Activated B cell treated with CpG ODN at 0.5 μM for 24 hours (primary cell): ENCODE data around the gene KASH5. TPM values are rescaled to one million over a fixed set of nuclear protein-coding genes. Genes with fewer than 3 reads are reported as not detected.

Experiments used
- ATAC-seq: fragments of 200-7000 bp; cut with Tn5 transposase; one replicate; pipeline ENCODE4 v1.10.0; 2021; ENCODE audit warnings: low read depth, mild to moderate bottlenecking, moderate library complexity
- CTCF ChIA-PET: fragments of 350-600 bp; sonication (Branson Sonifier 250); formaldehyde crosslinking; loops from one replicate; lab custom pipeline; 2021; ENCODE audit warnings: antibody characterized with exemption; lab: Charles Lee
- POLR2A ChIA-PET: fragments of 350-600 bp; sonication (Branson Sonifier 250); formaldehyde crosslinking; loops from one replicate; lab custom pipeline; 2021; ENCODE audit warnings: antibody characterized with exemption; lab: Charles Lee
- DNase-seq: peaks from one replicate; pipeline ENCODE4 v3.0.0; 2022
- H3K27ac Mint-ChIP-seq: one replicate; pipeline ENCODE4 v1.8.0; 2020; ENCODE audit warnings: mixed read lengths
- H3K27me3 Mint-ChIP-seq: one replicate; pipeline ENCODE4 v1.8.0; 2021; ENCODE audit warnings: mixed read lengths
- H3K36me3 Mint-ChIP-seq: one replicate; pipeline ENCODE4 v1.8.0; 2021; ENCODE audit warnings: low read depth, mixed read lengths
- H3K4me1 Mint-ChIP-seq: one replicate; pipeline ENCODE4 v1.8.0; 2021; ENCODE audit warnings: mixed read lengths
- H3K4me3 Mint-ChIP-seq: one replicate; pipeline ENCODE4 v1.8.0; 2020; ENCODE audit warnings: mild to moderate bottlenecking, mixed read lengths
- H3K9me3 Mint-ChIP-seq: one replicate; pipeline ENCODE4 v1.8.0; 2020; ENCODE audit warnings: mixed read lengths
- CTCF ChIP-seq: fragments of 200-600 bp; IDR thresholded peaks from one replicate; pipeline ENCODE4 v1.8.0; 2022; ENCODE audit warnings: antibody characterized with exemption, mild to moderate bottlenecking
- intact Hi-C: fragments of 100-400 bp; cut with micrococcal nuclease; formaldehyde crosslinking; loops from one replicate; pipeline ENCODE4 v1.15.1; 2024
- total RNA-seq: library from RNA; stranded (reverse); gene quantifications from 2 replicates; pipeline ENCODE4 v1.2.3, GENCODE V29; 2022

Gene KASH5
- total RNA-seq, 1 donor from 2014 or later, result 0.62 TPM

GRCh38 chr19:49453013-49453756, 65.1 kb downstream of the KASH5 start, which contains the start of gene ALDH16A1:
Gene ALDH16A1, plus strand, starts transcription at chr19:49453225. Its CDS starts 107 bp downstream, at chr19:49453332.
- H3K4me3 Mint-ChIP-seq, result peak within 1 kb of the TSS; percentile 99
- ChIA-PET POLR2A (interaction anchor here (0.6 to 10.9 kb wide), 30 partner anchors 11 to 459 kb away, joined by 3 to 193 read pairs (median 4); partner anchors contain the start of genes CD37, FLT3LG, FUZ and KASH5), CTCF (interaction anchor here (0.8 to 1.7 kb wide), 3 partner anchors 17 to 145 kb away, joined by 3 to 9 read pairs (median 5); no protein-coding TSS in a partner anchor)
- peak; percentile 96 for DNase-seq
- peaks cover 56% of the 10 kb centered on the region for H3K4me1 Mint-ChIP-seq
- no peaks in the 10 kb centered on the region for H3K9me3 Mint-ChIP-seq
- H3K27ac Mint-ChIP-seq, result peak within 1 kb of the TSS; percentile 100
- peak; percentile 82 for ATAC-seq
- no peaks in the 10 kb centered on the region for H3K27me3 Mint-ChIP-seq
- intact Hi-C loops, result loop anchor here (1.0 to 10.0 kb wide), 14 partner anchors 16 to 874 kb away; partner anchors contain the start of genes AKT1S1, BCL2L12, C19orf73 and IRF3
- peaks cover 65% of the 10 kb centered on the region for H3K36me3 Mint-ChIP-seq
- TF ChIP-seq CTCF, result no peak

GRCh38 chr19:49453757-49454240, 65.8 kb downstream of the KASH5 start:
- Mint-ChIP-seq H3K4me1 (peaks cover 54% of the 10 kb centered on the region), H3K9me3 (no peaks in the 10 kb centered on the region), H3K4me3 (peak overlapping the region; percentile 99), H3K27ac (peak overlapping the region; percentile 100), H3K27me3 (no peaks in the 10 kb centered on the region), H3K36me3 (peaks cover 60% of the 10 kb centered on the region)
- CTCF ChIA-PET, result interaction anchor here (1.7 kb wide), 1 partner anchor 17 kb away, joined by 9 read pairs; no protein-coding TSS in a partner anchor
- POLR2A ChIA-PET, result interaction anchor here (0.6 to 10.9 kb wide), 26 partner anchors 12 to 1134 kb away, joined by 3 to 193 read pairs (median 4); partner anchors contain the start of genes CD37, FLT3LG, FUZ and KASH5
- no peak for DNase-seq
- ATAC-seq, result peak; percentile 2
- TF ChIP-seq CTCF, result no peak
- intact Hi-C loops, result loop anchor here (1.0 to 10.0 kb wide), 14 partner anchors 16 to 874 kb away; partner anchors contain the start of genes AKT1S1, BCL2L12, C19orf73 and IRF3

GRCh38 chr19:49455773-49456172, 67.7 kb downstream of the KASH5 start:
- no peak for TF ChIP-seq CTCF
- H3K4me1 Mint-ChIP-seq, result peaks cover 41% of the 10 kb centered on the region
- ATAC-seq, result no peak
- no peaks in the 10 kb centered on the region for H3K27me3 Mint-ChIP-seq
- H3K9me3 Mint-ChIP-seq, result no peaks in the 10 kb centered on the region
- ChIA-PET CTCF (interaction anchor here (1.3 to 1.6 kb wide), 2 partner anchors 11 to 15 kb away, joined by 4 to 5 read pairs; no protein-coding TSS in a partner anchor), POLR2A (interaction anchor here (1.0 to 10.9 kb wide), 3 partner anchors 13 to 33 kb away, joined by 4 to 193 read pairs (median 5); partner anchors contain the start of gene FLT3LG)
- peaks cover 56% of the 10 kb centered on the region for H3K36me3 Mint-ChIP-seq
- intact Hi-C loops, result loop anchor here (10.0 kb wide), 2 partner anchors 581 to 731 kb away; partner anchors contain the start of gene PPP1R15A
- DNase-seq, result no peak
- H3K27ac Mint-ChIP-seq, result no peak overlapping the region
- H3K4me3 Mint-ChIP-seq, result no peak overlapping the region

- ChIA-PET CTCF (interaction anchor here (1.3 to 1.6 kb wide), 2 partner anchors 12 to 14 kb away, joined by 4 to 5 read pairs; no protein-coding TSS in a partner anchor), POLR2A (interaction anchor here (1.0 to 10.9 kb wide), 3 partner anchors 12 to 32 kb away, joined by 4 to 193 read pairs (median 5); partner anchors contain the start of gene FLT3LG)
- no peak for DNase-seq
- Mint-ChIP-seq H3K9me3 (no peaks in the 10 kb centered on the region), H3K27ac (no peak overlapping the region), H3K36me3 (peaks cover 54% of the 10 kb centered on the region), H3K4me3 (no peak overlapping the region), H3K4me1 (peaks cover 35% of the 10 kb centered on the region), H3K27me3 (no peaks in the 10 kb centered on the region)
- TF ChIP-seq CTCF, result no peak
- intact Hi-C loops, result loop anchor here (10.0 kb wide), 2 partner anchors 582 to 732 kb away; partner anchors contain the start of gene PPP1R15A
- ATAC-seq, result no peak
Measured at GRCh38 chr19:49456326-49456725, 68.3 kb downstream of the KASH5 start.
